Caco-2 (cell line): ENCODE data around the gene PMEL. TPM values are rescaled to one million over a fixed set of nuclear protein-coding genes. Genes with fewer than 3 reads are reported as not detected.
A peak's percentile ranks its signal among the peaks of the same experiment; 100 is the strongest.

Source experiments
- BruUV-seq: library from RNA; stranded (reverse); fragments of 400-500 nt; replicated peaks from 2 replicates; lab custom pipeline; 2021; lab: Mats Ljungman, UMichigan
- CTCF ChIA-PET: fragments of 300-600 bp; sonication (Branson Sonifier 250); formaldehyde crosslinking; loops from one replicate; lab custom pipeline; 2022; ENCODE audit warnings: antibody characterized with exemption; lab: Charles Lee
- POLR2A ChIA-PET: fragments of 300-600 bp; sonication (Branson Sonifier 250); formaldehyde crosslinking; loops from one replicate; lab custom pipeline; 2022; ENCODE audit warnings: antibody characterized with exemption; lab: Charles Lee
- DNase-seq, 2 experiments: peaks; one replicate each; pipeline versions ENCODE4 v3.0.0 to v3.0.0-alpha.2; 2020 to 2022
- H3K27me3 ChIP-seq: replicated peaks from 2 replicates; pipeline ENCODE4 v1.6.0; 2011; ENCODE audit warnings: low read length; ENCODE audit not compliant: control insufficient read depth, insufficient read depth
- H3K36me3 ChIP-seq: 2 replicates; pipeline ENCODE4 v1.5.1; 2011; ENCODE audit warnings: low read length; ENCODE audit not compliant: control insufficient read depth, insufficient read depth
- H3K4me1 ChIP-seq: fragments of 250-450 bp; sonication (Bioruptor Pico); 2 replicates; pipeline ENCODE4 v1.5.1; 2020; ENCODE audit warnings: mild to moderate bottlenecking
- H3K4me3 ChIP-seq: 2 replicates; pipeline ENCODE4 v1.5.1; 2011; ENCODE audit warnings: low read depth, mild to moderate bottlenecking, control low read depth, low read length
- H3K9me3 ChIP-seq: fragments of 250-450 bp; sonication (Bioruptor Pico); 2 replicates; pipeline ENCODE4 v1.5.1; 2020; ENCODE audit warnings: mild to moderate bottlenecking, moderate library complexity
- H3K27ac Mint-ChIP-seq: one replicate; pipeline ENCODE4 v1.8.0; 2022; ENCODE audit warnings: mixed read lengths; ENCODE audit not compliant: unreplicated experiment
- H3K27me3 Mint-ChIP-seq: one replicate; pipeline ENCODE4 v1.8.0; 2022; ENCODE audit warnings: mixed read lengths; ENCODE audit not compliant: insufficient read depth, unreplicated experiment
- H3K36me3 Mint-ChIP-seq: one replicate; pipeline ENCODE4 v1.8.0; 2022; ENCODE audit warnings: mild to moderate bottlenecking, mixed read lengths; ENCODE audit not compliant: insufficient read depth, unreplicated experiment
- H3K4me1 Mint-ChIP-seq: one replicate; pipeline ENCODE4 v1.8.0; 2022; ENCODE audit warnings: low read depth, mixed read lengths; ENCODE audit not compliant: unreplicated experiment
- H3K4me3 Mint-ChIP-seq: one replicate; pipeline ENCODE4 v1.8.0; 2022; ENCODE audit warnings: mild to moderate bottlenecking, moderate library complexity, mixed read lengths; ENCODE audit not compliant: unreplicated experiment
- H3K9me3 Mint-ChIP-seq: one replicate; pipeline ENCODE4 v1.8.0; 2022; ENCODE audit warnings: mixed read lengths; ENCODE audit not compliant: unreplicated experiment
- CTCF ChIP-seq, 2 experiments: fragments of 200-600 bp in 1 of 2; IDR thresholded peaks; 1 replicate in 1 of 2; 2 replicates in 1 of 2; pipeline versions ENCODE4 v1.5.1 to v1.8.0; 2011 to 2022; ENCODE audit warnings: antibody characterized with exemption in 1 of 2, control low read depth in 1 of 2, inconsistent platforms in 1 of 2, low read depth in 1 of 2, low read length in 1 of 2, mild to moderate bottlenecking in 1 of 2, moderate library complexity in 1 of 2; ENCODE audit not compliant: insufficient read depth in 1 of 2, severe bottlenecking in 1 of 2, unreplicated experiment in 1 of 2
- intact Hi-C: fragments of 100-400 bp; cut with micrococcal nuclease; formaldehyde crosslinking; loops from one replicate; pipeline ENCODE4 v1.10.0; 2022; ENCODE audit not compliant: unreplicated experiment
- total RNA-seq: library from RNA; stranded (reverse); gene quantifications from 2 replicates; pipeline ENCODE4 v1.2.3, GENCODE V29; 2022

Gene PMEL
- total RNA-seq, 1 experiment from 2014 or later = 9.7 TPM

GRCh38 chr12:55978393-55978792, 12.6 kb upstream of the PMEL start:
- intact Hi-C loops = no loop called here
- Mint-ChIP-seq H3K4me1 (peaks cover 6% of the 10 kb centered on the region), H3K4me3 (no peak overlapping the region), H3K36me3 (peaks cover 39% of the 10 kb centered on the region), H3K27me3 (no peaks in the 10 kb centered on the region), H3K27ac (no peak overlapping the region), H3K9me3 (no peaks in the 10 kb centered on the region)
- no peak for DNase-seq
- Histone ChIP-seq H3K27me3 (no peaks in the 10 kb centered on the region), H3K4me1 (peaks cover 5% of the 10 kb centered on the region; the same call in 1 of the 2 replicates), H3K36me3 (peaks cover 2% of the 10 kb centered on the region; the same call in 1 of the 2 replicates), H3K9me3 (no peaks in the 10 kb centered on the region), H3K4me3 (no peak overlapping the region)
- no peak for TF ChIP-seq CTCF (IDR thresholded peaks at IDR 0.05; ENCODE audit: insufficient read depth in 1 of 2, low read depth in 1 of 2, low read length in 1 of 2, severe bottlenecking in 1 of 2, unreplicated experiment in 1 of 2)
- CTCF ChIA-PET = no interaction called here
- POLR2A ChIA-PET = no interaction called here
- no TSS peak for BruUV-seq

- Mint-ChIP-seq H3K9me3 (no peaks in the 10 kb centered on the region), H3K4me1 (peaks cover 16% of the 10 kb centered on the region), H3K27me3 (no peaks in the 10 kb centered on the region), H3K27ac (no peak overlapping the region), H3K36me3 (peaks cover 52% of the 10 kb centered on the region), H3K4me3 (no peak overlapping the region)
- intact Hi-C loops = loop anchor here (5.0 kb wide), 1 partner anchor 663 kb away; no protein-coding TSS in a partner anchor
- Histone ChIP-seq H3K27me3 (no peaks in the 10 kb centered on the region), H3K36me3 (peaks cover 2% of the 10 kb centered on the region), H3K9me3 (no peaks in the 10 kb centered on the region), H3K4me3 (peak overlapping the region; percentile 92), H3K4me1 (peaks cover 28% of the 10 kb centered on the region)
- ChIA-PET CTCF (interaction anchor here (0.6 to 2.1 kb wide), 20 partner anchors 8 to 517 kb away, joined by 3 to 37 read pairs (median 5); partner anchors contain the start of genes DGKA, DNAJC14, ESYT1 and ORMDL2), POLR2A (interaction anchor here (0.5 to 3.0 kb wide), 23 partner anchors 8 to 292 kb away, joined by 3 to 23 read pairs (median 5); partner anchors contain the start of genes DNAJC14, ORMDL2, PMEL and PYM1)
- TF ChIP-seq CTCF (IDR thresholded peaks at IDR 0.05; ENCODE audit: insufficient read depth in 1 of 2, low read depth in 1 of 2, low read length in 1 of 2, severe bottlenecking in 1 of 2, unreplicated experiment in 1 of 2) = no peak
- no TSS peak for BruUV-seq
- peak; percentile 66 to 67 for DNase-seq
Measured at GRCh38 chr12:55974308-55974730, 8.5 kb upstream of the PMEL start.

GRCh38 chr12:55973599-55974307, 7.9 kb upstream of the PMEL start, which contains the start of gene RAB5B:
Gene RAB5B, plus strand, starts transcription at chr12:55974078. Its CDS starts 12,883 bp downstream, at chr12:55986961.
- peak within 1 kb of the TSS; percentile 92 for H3K4me3 ChIP-seq
- H3K9me3 Mint-ChIP-seq = no peaks in the 10 kb centered on the region
- H3K36me3 ChIP-seq = peaks cover 2% of the 10 kb centered on the region
- peak; percentile 98 to 100 for DNase-seq
- intact Hi-C loops = loop anchor here (1.0 to 5.0 kb wide), 6 partner anchors 17 to 664 kb away; partner anchors contain the start of genes DGKA, DNAJC14 and PA2G4
- POLR2A ChIA-PET = interaction anchor here (0.5 to 3.0 kb wide), 26 partner anchors 8 to 294 kb away, joined by 3 to 23 read pairs (median 5); partner anchors contain the start of genes DNAJC14, ORMDL2, PA2G4 and PMEL
- H3K4me3 Mint-ChIP-seq = no peak within 1 kb of the TSS
- peaks cover 31% of the 10 kb centered on the region for H3K4me1 ChIP-seq
- H3K27me3 ChIP-seq = no peaks in the 10 kb centered on the region
- H3K4me1 Mint-ChIP-seq = peaks cover 16% of the 10 kb centered on the region
- no peaks in the 10 kb centered on the region for H3K9me3 ChIP-seq
- H3K27ac Mint-ChIP-seq = no peak within 1 kb of the TSS
- peaks cover 52% of the 10 kb centered on the region for H3K36me3 Mint-ChIP-seq
- no peaks in the 10 kb centered on the region for H3K27me3 Mint-ChIP-seq
- peak in 1 of 2 experiments; percentile 21 for TF ChIP-seq CTCF (IDR thresholded peaks at IDR 0.05; ENCODE audit: insufficient read depth in 1 of 2, low read depth in 1 of 2, low read length in 1 of 2, severe bottlenecking in 1 of 2, unreplicated experiment in 1 of 2)
- CTCF ChIA-PET = interaction anchor here (0.6 to 2.1 kb wide), 19 partner anchors 8 to 518 kb away, joined by 3 to 37 read pairs (median 5); partner anchors contain the start of genes DGKA, DNAJC14, ESYT1 and ORMDL2
- no TSS peak for BruUV-seq
